ENCODE data around the gene NUDT4.
"Not testable (repeated sequence)": the region's sequence is repeated elsewhere in the genome, so short reads cannot be mapped to it uniquely, and the experiment has no call there.

The NUDT4 gene

DNA sequence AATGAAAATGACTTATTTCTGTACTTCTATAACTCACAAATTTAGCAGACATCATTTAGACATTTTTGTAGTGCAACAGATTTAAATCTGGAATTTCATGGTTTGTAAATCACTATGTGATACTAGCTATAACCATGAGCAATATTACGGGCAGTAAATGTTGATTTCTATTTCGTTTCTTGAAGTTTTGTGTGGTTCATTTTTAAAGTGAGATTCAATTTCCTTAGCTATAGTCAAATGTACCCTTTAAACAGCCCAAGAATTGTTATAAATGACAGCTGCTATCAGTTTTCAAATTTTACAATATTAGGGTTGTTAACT is 30.2 kb downstream of the NUDT4 start:
- Histone ChIP-seq H3K27me3 (replicated peaks; ENCODE audit: control insufficient read depth, insufficient read depth, low read length) (no peaks in the 10 kb centered on the region), H3K36me3 (ENCODE audit: control insufficient read depth, insufficient read depth, low read length) (peaks cover 2% of the 10 kb centered on the region; the same call in 1 of the 2 replicates), H3K4me3 (replicated peaks; ENCODE audit: low read depth, low read length) (no peak overlapping the region)
- no peak for TF ChIP-seq CTCF (IDR thresholded peaks at IDR 0.05; ENCODE audit: insufficient read depth, low read length, poor library complexity, severe bottlenecking)
- DNase-seq (ENCODE audit: extremely low read depth, insufficient read length) = no peak

DNA sequence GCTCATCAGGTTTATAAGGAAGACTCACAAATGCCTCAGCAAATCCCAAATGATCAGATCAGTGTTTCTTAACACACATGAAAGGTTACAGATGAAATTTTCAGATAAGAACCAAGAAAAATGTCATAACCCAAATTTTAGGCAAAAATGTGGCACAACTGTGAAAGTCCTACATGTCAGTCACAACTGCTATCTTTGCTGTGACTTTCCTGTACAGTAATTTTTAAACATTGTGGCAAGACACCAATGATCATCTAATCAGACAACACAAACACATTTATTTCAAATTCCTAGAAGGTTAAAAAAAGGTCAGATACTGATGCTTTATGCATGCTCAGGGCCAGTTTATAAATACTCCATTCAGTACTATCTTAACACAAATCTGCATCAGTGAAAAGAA is 31.1 kb downstream of the NUDT4 start:
- H3K36me3 ChIP-seq (ENCODE audit: control insufficient read depth, insufficient read depth, low read length) = peaks cover 2% of the 10 kb centered on the region; the same call in 1 of the 2 replicates
- no peak overlapping the region for H3K4me3 ChIP-seq (replicated peaks; ENCODE audit: low read depth, low read length)
- no peak for TF ChIP-seq CTCF (IDR thresholded peaks at IDR 0.05; ENCODE audit: insufficient read depth, low read length, poor library complexity, severe bottlenecking)
- no peaks in the 10 kb centered on the region for H3K27me3 ChIP-seq (replicated peaks; ENCODE audit: control insufficient read depth, insufficient read depth, low read length)
- DNase-seq (ENCODE audit: extremely low read depth, insufficient read length) = no peak

- H3K4me3 ChIP-seq (replicated peaks; ENCODE audit: low read depth, low read length); DNase-seq (ENCODE audit: extremely low read depth, insufficient read length); H3K27me3 ChIP-seq (replicated peaks; ENCODE audit: control insufficient read depth, insufficient read depth, low read length); H3K36me3 ChIP-seq (ENCODE audit: control insufficient read depth, insufficient read depth, low read length): not testable (repeated sequence)
These were observed 31.8 kb downstream of the NUDT4 start for GRCh38 chr12:93409343-93410187.

GRCh38 chr12:93411060-93411459 is 33.3 kb downstream of the NUDT4 start:
- not testable (repeated sequence) for H3K4me3 ChIP-seq (replicated peaks; ENCODE audit: low read depth, low read length); H3K36me3 ChIP-seq (ENCODE audit: control insufficient read depth, insufficient read depth, low read length); DNase-seq (ENCODE audit: extremely low read depth, insufficient read length); H3K27me3 ChIP-seq (replicated peaks; ENCODE audit: control insufficient read depth, insufficient read depth, low read length)

- DNase-seq (ENCODE audit: extremely low read depth, insufficient read length); H3K36me3 ChIP-seq (ENCODE audit: control insufficient read depth, insufficient read depth, low read length); H3K27me3 ChIP-seq (replicated peaks; ENCODE audit: control insufficient read depth, insufficient read depth, low read length); H3K4me3 ChIP-seq (replicated peaks; ENCODE audit: low read depth, low read length): not testable (repeated sequence)
These were observed 34.7 kb downstream of the NUDT4 start for GRCh38 chr12:93412396-93412795.

DNA sequence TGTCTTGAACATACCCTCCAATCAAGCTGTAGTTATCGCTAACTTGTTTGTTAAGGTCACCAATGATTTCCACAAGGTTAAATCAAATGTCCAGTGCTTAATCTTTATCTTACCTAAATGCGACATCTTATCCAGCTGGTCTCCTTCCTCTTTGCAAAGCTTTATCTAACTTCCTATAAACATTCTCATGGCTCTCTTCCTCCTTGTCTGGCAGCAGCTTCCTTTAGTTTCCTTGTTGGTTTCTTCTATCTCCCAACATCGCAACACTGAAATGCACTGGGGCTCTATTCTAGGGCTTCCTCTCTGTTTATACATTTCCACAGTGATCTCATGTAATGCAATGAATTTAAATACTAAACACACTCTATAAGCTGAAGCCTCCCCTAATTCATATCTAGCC is 35.3 kb downstream of the NUDT4 start:
- H3K27me3 ChIP-seq (replicated peaks; ENCODE audit: control insufficient read depth, insufficient read depth, low read length) = no peaks in the 10 kb centered on the region
- no peak for DNase-seq (ENCODE audit: extremely low read depth, insufficient read length)
- no peak overlapping the region for H3K4me3 ChIP-seq (replicated peaks; ENCODE audit: low read depth, low read length)
- no peak for TF ChIP-seq CTCF (IDR thresholded peaks at IDR 0.05; ENCODE audit: insufficient read depth, low read length, poor library complexity, severe bottlenecking)
- peaks cover 2% of the 10 kb centered on the region; the same call in 1 of the 2 replicates for H3K36me3 ChIP-seq (ENCODE audit: control insufficient read depth, insufficient read depth, low read length)

DNA sequence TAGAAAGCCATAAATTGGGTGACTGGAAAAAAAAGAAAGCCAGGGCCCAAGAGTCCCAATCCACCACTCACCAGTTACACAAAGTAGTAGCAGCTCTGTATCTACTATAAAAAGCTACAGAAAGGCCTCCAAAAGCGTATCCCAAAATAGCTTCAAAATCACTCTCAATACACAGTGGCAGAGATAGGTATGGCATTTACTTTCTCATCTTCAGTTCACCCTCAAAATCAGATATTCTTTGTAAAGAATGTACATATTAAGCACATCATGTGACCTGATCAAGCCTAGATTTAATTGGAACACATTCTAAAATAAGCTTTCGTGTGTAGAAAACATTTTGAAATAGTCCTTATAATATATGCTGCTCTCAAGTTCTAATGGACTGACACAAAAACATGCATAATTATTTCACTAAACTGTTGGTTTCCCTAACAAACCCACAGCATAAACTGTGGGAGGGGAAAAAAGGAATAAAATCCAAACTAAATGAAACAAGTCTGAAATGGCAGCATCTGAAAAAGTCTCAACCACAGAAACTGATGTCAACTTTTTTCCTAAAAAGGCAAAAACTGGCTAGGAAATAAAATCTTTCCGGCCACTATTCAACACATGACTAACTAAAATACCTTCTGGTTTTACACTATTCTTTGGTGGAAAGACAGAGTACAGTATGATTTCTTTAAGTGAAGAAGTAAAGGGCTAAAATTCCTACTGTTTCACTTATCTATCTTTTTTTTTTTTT is 38.2 kb downstream of the NUDT4 start:
- no peak for TF ChIP-seq CTCF (IDR thresholded peaks at IDR 0.05; ENCODE audit: insufficient read depth, low read length, poor library complexity, severe bottlenecking)
- Histone ChIP-seq H3K4me3 (replicated peaks; ENCODE audit: low read depth, low read length) (no peak overlapping the region; the same call in none of the 2 replicates), H3K36me3 (ENCODE audit: control insufficient read depth, insufficient read depth, low read length) (no peaks in the 10 kb centered on the region), H3K27me3 (replicated peaks; ENCODE audit: control insufficient read depth, insufficient read depth, low read length) (no peaks in the 10 kb centered on the region)
- no peak for DNase-seq (ENCODE audit: extremely low read depth, insufficient read length)

Measured in GM06990 (cell line).